ENCODE results near the gene SZT2.
"Not testable (repeated sequence)": the region's sequence is repeated elsewhere in the genome, so short reads cannot be mapped to it uniquely, and the experiment has no call there.

The SZT2 gene

DNA sequence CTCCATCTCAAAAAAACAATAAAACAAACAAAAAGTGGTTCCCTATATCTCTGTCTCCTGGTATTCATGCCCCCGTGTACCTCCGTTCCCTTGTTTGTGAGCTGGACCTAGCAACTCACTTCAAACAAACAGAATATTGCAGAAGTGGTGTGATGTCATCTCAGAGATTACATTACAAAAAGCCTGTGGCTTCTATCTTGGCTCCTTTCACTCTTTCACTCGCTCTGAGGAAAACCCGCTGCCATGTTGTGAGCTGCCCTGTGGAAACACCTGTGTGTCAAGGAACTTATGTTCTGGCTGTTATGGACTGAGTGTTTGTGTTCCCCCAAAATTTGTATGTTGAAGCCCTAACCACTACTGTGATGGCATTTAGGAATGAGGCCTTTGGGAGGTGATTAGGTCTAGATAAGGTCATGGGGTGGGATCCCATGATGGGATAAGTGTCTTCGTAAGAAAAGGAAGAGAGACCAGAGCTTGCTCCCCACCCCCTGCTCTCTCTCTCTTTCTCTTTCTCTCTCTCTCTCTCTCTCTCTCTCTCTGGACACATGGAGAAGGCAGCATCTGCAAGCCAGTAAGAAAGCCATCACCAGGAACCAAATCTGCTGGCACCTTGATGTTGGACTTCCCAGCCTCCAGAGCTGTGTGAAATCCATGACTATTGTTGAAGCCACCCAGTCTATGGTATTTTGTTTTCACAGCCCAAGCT is 71.4 kb downstream of the SZT2 start:
- DNase-seq: no peak

GRCh38 chr1:43463479-43463878 is 73.8 kb downstream of the SZT2 start:
- no peak for DNase-seq

DNA sequence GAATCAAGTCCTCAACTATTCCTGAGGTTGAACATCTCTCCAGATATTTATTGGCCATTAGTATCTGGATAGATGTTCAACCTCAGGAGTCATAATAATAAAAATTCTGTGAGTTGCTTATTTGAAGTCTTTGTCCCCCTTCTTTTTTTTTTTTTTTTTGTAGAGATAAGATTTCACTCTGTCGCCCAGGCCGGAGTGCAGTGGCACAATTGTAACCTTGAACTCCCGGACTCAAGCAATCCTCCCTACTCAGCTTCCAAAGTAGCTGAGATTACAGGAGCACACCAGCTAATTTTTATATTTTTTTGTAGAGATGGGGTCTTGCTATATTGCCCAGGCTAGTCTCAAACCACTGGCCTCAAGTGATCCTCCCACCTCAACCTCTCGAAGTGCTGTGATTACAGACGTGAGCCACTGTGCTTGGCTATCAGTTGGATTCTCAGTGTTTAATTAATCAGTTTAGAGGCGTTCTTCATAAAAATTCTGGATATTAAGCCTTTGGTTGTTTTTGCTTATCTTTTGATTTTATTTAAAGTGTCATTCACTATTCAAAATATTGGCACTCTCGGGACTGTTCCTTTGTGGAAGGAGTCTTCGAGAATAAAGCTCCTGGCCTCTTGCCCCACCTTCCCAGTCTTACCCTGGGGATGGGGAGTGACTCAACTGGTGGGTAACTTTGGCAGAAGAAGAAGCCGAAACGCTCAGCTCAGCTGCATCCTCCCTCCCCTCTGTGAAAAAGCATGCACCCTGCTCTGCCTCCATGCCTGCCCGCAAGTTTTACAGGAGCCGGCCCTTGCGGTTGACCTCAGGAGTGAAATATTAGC is 75.2 kb downstream of the SZT2 start:
- DNase-seq: no peak

GRCh38 chr1:43465505-43466067 is 75.9 kb downstream of the SZT2 start:
- DNase-seq: no peak

DNA sequence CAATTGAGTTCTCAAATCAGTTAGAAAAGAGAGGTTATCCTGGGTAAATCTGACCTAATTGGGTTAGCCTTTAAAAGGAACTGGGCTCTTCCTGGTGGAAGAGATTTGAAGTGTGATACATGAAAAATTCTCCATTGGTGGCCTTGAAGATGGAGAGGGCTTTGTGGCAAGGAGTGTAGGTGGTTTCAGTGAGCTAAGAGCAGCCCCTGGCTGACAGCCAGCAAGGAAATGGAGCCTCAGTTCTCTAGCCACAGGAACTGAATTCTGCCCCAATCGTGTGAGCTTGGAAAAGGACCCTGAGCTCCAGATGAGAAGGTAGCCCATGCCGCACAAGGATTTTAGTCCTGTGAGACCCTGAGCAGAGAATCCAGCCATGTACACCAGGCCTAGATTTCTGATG is 76.7 kb downstream of the SZT2 start:
- no peak for DNase-seq

DNA sequence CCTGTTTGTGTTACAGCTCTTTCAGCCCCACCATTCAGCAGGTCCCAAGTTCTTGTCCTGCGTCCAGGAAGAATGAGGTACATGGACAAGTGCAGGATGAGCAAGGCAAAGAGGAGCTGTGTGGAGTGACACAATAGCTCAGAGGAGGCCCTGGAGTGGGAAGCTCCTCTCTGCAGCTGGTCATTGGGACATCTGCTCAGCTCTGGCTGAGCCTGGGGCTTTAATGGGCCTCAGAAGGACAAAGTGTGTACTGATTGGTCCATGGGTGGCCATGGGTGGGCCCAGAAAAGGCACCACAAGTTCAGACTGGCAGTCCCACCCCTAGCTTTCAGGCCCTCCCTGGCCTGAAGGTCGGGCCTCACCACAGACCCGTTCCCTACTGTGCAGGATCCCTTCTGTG is 78.7 kb downstream of the SZT2 start:
- no peak for DNase-seq

GRCh38 chr1:43469932-43470331 is 80.2 kb downstream of the SZT2 start:
- no peak for DNase-seq

- no peak for DNase-seq
These were observed 82.4 kb downstream of the SZT2 start for GRCh38 chr1:43472087-43472462.

DNA sequence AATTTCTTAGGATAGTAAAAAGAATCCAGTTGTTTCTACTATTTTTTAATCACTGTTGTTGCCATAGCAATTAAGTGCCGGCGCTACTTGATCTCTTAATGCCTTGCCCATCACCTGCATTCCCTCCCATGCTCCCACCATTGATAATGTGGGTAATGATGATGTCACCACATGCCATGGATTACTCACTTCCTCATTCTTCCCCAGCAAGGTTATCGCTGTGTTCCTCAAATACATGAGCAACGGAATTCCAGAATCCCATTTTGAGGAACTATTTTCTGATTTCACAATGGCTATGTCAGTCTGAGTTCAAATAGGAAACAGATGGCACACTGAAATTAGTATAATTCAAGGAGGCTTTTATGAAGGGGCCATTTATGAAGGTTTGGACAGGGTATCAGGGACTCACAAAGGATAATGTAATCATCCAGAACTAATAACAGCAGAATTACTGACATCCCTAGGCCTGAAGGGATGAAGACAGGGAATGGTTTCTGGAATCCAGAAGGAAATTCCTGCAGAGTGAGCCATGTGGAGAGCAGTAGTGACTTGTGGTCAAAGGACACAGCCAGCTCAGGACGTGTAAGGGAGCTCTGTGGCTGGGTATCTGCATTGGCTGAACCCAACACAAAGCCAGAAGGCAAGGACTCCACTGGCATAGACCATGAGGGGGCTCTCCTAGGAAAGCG is 82.9 kb downstream of the SZT2 start:
- DNase-seq: not testable (repeated sequence)

DNA sequence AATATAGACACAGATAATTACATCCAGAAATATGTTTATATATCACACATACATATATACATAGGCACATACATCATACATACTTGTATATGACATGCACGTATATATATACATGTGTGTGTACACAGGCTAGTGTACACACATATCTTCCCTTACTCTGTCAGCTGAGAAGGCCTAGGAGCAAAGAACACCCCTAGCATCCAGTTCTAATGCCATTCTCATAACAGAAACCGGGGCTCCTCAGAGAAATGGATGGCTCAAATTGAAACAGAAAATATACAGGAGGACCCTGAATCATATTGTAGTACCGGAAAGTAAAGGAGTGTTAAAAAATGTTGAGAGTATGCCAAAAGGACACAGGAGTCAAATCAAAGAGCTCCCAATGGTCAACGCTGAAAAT is 83.8 kb downstream of the SZT2 start:
- DNase-seq: no peak

- not testable (repeated sequence) for DNase-seq
These were observed 86.1 kb downstream of the SZT2 start for GRCh38 chr1:43475611-43476401.

DNA sequence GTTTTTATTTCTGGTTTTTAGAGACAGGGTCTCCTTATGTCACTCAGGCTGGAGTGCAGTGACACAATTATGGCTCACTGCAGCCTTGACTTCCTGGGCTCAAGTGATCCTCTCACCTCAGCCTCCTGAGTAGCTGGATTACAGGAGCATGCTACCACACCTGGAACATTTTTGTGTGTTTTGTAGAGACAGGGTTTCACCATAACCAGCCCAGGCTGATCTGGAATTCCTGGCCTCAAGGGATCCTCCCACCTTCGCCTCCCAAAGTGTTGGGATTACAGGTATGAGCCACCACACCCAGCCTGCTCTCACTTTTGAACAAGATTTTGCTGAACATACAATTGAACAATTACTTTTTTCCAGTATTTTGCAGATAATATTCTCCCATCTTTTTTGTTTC is 88.0 kb downstream of the SZT2 start:
- no peak for DNase-seq

- no peak for DNase-seq
These were observed 89.7 kb downstream of the SZT2 start for GRCh38 chr1:43479414-43479813.

GRCh38 chr1:43481491-43481890 is 91.8 kb downstream of the SZT2 start:
- no peak for DNase-seq

GRCh38 chr1:43482215-43482614 is 92.5 kb downstream of the SZT2 start:
- DNase-seq: no peak

DNA sequence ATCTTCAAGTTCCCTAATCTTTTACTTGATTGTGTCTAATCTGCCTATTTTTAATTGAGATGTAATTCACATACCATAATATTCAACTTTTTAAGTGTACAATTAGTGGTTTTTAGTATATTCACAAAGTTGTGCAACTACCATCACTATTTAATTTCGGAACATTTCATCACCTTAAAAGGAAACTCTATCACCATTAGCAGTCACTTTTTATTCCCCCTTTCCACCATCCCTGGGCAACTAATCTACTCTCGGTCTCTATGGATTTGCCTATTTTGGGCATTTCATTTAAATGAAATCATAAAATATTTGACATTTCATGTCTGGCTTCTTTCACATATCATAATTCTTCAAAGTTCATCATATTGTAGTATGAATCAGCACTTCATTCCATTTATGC is 94.7 kb downstream of the SZT2 start:
- DNase-seq: no peak

- DNase-seq: no peak
These were observed 98.5 kb downstream of the SZT2 start for GRCh38 chr1:43488165-43488564.

DNA sequence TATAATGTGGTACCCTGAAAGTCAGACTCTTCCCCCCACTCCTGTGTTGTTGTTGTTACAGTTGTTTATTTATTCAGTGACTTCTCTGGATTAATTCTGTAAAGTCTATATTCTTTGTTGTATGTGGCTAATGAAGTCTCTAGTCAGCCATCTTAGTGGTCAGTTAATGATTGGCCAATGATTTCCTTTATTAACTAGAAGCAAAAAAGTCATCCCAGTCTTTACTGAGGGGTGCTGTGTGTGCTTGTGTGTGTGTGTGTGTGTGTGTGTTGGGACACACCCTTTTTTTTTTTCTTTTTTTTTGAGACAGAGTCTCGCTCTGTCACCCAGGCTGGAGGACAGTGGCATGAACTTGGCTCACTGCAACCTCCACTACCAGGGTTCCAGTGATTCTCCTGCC is 101.4 kb downstream of the SZT2 start:
- DNase-seq: no peak

DNA sequence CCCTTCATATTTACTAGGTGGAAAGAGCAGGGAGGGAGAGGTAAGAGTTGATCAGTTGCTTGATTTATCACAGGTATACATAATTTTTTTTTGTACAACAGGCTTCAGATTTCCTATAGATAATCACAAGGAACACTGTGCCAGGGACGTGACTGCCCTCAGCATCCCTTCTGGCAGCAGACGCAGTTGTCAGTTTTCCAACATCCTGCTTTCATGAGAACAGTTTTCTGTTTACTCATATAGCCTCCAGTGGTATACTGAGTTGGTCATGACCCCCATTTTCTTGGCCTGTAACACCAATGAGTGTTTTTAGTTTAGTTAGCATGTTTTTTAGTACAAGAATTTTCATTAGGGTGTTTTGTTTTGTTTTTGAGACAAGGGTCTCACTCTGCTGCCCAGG is 103.1 kb downstream of the SZT2 start:
- DNase-seq: no peak

- no peak for DNase-seq
These were observed 104.2 kb downstream of the SZT2 start for GRCh38 chr1:43493661-43494450.

GRCh38 chr1:43495204-43495603 is 105.5 kb downstream of the SZT2 start:
- no peak for DNase-seq

DNA sequence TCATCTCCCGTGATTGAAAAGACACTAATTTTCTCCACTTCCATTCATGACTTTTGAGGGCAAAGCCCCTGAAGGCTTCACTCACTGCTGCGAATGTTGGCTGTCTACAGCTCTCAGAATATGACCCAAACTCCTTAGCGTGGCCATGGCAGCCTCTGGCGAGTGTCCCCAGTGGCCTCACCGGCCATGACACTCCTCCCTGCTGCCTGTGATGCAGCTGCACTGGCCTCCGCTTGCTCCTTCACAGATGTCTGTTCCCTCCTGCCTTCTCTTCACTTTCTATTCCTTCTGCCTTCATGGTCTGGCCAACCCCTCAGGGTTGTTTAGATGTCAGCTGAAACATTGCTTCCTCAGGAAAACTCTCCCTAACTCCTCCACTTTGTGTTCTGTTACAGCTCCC is 110.2 kb downstream of the SZT2 start:
- no peak for DNase-seq
